HG03521 (cell line): ENCODE results near the gene ROBO2.
"Not testable (repeated sequence)": the region's sequence is repeated elsewhere in the genome, so short reads cannot be mapped to it uniquely, and the experiment has no call there.

Experiments
- ATAC-seq: cut with Tn5 transposase; IDR thresholded peaks from one replicate; pipeline ENCODE4 v1.9.1; 2021; ENCODE audit warnings: mild to moderate bottlenecking, moderate library complexity; ENCODE audit not compliant: unreplicated experiment

The ROBO2 gene

GRCh38 chr3:77404871-77405270, 365.0 kb downstream of the ROBO2 start:
- no peak for ATAC-seq

GRCh38 chr3:77407441-77407840, 367.5 kb downstream of the ROBO2 start:
- no peak for ATAC-seq

DNA sequence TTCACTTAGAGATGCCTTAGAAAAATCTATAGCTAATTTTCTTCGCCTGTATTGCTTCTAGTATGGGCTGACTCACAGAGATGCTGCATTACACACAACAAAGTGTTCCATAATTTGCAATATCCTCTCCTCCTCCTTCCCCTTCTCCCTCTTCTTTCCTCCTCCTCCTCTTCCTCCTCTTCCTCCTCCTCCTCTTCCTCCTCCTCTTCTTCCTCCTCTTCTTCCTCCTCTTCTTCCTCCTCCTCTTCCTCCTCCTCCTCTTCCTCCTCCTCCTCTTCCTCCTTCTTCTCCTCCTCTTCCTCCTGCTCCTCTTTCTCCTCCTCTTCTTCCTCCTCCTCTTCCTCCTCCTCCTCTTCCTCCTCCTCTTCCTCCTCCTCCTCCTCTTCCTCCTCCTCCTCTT, 370.4 kb downstream of the ROBO2 start:
- not testable (repeated sequence) for ATAC-seq

DNA sequence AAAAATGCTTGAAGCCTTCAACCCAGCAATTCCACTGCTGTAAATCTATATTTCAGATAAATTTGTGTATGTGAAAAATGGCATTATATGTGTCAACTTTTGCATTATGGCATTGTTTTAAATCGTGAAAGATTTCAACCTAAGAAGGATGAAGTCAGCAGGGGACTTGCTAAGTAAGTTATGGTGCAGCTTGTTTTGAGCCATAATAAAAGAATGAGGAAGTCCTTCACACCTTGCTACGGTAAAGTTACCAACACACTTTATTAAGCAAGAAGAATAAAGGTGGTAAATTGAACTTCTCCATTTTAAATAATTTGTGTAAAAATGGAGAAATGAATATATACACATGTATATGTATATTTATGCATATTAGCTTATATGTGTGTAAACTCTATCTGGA, 371.4 kb downstream of the ROBO2 start:
- ATAC-seq, result no peak

DNA sequence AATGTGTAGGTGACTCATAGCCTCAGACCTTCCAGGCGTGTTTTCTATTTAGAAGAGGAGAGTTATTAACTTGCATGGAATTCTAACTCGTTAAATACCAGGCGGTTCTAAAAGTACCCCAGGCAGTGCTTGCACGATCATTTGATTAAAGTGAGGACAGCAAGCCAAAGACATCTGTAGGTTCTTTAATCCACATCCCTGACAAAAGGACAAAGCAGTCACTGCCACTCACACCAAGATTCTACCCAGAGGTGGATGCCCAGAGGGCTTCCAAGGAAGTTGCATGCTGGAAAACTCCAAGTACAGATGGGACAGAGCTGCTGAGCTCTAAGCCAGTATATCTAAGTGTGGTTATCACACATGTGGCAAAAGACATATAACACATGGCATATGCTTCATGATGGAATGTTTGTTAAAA, 372.1 kb downstream of the ROBO2 start:
- ATAC-seq, result no peak

DNA sequence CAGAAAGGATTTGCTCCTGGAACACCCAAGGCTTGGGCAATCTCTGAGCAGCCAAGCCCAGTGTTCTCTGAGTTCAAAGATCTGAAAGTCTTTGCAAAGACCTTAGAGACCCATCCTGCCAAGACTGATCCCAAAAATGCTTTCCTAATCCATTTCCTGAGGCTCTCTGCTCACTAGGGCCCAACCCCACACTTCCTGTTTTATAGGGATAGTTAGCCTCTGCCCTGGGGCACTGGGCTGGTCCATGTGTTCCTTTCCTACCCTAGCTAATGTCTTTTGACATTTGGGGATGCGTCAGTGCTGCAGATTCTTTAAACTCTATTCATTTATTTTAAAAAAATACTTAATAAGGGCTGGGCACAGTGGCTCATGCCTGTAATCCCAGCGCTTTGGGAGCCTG, 372.7 kb downstream of the ROBO2 start:
- no peak for ATAC-seq

DNA sequence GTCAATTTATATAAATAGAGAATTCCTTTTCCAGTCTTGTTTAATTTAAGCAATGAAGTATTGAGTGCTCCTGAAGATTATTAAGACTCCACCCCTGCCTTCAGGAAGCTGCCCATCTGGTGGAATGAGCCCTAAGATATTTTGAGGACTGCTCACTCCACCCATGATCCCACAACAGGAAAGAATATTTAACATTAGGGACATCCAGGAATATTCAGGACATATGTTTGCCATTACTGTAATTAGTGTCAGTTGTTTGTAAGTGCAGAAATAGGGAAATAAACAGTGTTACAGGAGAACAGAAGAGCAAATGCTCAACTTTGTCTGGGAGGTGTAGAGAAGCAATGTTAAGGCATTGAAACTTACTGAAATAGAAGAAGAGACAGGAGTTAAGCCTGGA, 375.0 kb downstream of the ROBO2 start:
- ATAC-seq, result no peak

DNA sequence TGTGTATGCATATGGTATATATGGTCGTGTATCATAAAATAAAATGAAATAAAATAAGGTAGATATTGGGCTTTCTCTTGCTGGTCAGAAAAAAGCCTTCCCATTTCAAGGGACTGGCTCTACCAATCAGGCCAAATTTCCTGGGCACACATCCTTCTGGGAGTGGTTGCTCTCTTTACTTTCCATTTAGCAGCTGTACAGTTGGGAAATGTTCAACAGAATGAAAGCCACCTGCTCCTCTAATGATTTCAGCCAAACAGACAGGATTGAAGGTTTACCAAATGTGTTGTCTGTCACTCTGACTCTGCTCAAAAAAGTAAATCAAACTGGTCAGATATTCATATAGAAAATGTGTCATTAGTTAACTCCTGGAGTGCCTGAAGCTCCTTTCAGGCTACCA, 380.4 kb downstream of the ROBO2 start:
- no peak for ATAC-seq

GRCh38 chr3:77421916-77422315, 382.0 kb downstream of the ROBO2 start:
- no peak for ATAC-seq

DNA sequence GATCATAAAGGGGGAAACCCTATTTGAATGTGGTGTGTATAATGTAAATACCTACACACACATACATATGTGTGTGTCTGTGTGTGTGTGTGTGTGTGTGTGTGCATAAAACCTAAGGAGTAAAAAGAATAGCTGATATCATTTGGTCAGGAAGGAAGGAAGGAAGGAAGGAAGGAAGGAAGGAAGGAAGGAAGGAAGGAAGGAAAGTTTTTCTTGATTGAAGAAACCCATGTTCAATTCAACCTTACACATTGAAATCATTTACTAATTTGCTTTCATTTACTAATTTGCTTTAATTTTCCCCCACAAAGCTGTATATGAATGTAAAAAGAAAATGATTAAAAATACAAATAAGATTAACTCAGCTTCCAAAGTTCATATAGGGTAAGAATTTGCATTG, 386.6 kb downstream of the ROBO2 start:
- no peak for ATAC-seq

DNA sequence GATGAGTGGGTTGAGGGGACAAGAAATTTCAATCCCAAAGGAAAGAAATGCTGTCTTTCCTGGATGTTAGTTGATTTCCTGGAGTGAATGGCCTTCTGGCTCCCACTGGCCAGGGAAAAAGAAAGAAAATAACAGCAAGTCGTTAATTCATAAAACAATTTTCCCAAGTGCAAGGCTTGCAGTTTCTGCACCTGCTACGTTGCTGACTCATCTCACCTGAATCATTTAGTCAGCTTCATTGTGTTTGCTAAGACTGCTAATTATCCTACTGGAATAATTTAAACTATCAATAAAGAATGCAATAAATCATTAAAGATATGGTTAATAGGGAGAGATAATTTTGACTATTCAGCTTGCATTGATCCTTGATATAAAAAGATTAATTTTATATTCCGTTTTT, 387.6 kb downstream of the ROBO2 start:
- no peak for ATAC-seq

DNA sequence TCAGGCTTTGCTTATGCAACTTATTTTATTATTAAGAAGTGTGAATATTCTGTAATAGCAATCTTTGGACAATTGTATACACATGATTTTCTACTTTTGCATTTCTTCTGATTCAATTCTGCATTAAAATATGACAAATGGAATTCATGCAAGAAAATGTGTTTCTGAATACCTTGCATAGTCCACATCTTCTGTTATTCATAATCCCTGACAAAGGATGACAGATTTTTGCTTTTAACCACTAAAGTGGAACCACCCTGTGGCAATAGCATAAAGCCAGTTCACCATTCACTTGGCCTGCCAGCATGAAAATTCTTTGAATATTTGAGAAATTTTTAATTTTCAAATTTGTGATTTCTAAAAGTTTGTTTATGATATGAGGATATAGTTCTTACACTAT, 397.0 kb downstream of the ROBO2 start:
- no peak for ATAC-seq

- no peak for ATAC-seq
Observed at GRCh38 chr3:77446084-77446483, 406.2 kb downstream of the ROBO2 start.

GRCh38 chr3:77446761-77447160, 406.9 kb downstream of the ROBO2 start:
- ATAC-seq, result no peak

- no peak for ATAC-seq
Observed at GRCh38 chr3:77449459-77450350, 409.8 kb downstream of the ROBO2 start.

DNA sequence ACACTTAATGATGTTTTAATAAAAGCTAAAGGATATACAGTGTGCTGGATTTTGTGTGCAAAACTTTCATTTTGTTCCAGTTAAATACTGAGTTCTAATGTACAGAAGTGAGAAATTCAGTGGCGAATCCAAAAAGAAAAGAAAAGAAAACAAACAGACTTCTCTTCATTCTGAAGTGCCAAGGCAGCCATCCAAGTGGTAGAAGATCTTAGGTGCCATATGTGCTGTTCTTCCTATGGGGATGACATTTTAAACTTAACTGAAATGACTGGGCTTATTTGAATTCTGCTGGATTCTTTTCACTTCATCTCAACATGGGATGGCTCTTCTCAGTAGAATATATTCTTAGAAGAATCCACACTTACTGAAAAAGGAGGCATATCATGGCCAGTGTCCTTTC, 416.5 kb downstream of the ROBO2 start:
- no peak for ATAC-seq

- no peak for ATAC-seq
Observed at GRCh38 chr3:77456906-77457305, 417.0 kb downstream of the ROBO2 start.

DNA sequence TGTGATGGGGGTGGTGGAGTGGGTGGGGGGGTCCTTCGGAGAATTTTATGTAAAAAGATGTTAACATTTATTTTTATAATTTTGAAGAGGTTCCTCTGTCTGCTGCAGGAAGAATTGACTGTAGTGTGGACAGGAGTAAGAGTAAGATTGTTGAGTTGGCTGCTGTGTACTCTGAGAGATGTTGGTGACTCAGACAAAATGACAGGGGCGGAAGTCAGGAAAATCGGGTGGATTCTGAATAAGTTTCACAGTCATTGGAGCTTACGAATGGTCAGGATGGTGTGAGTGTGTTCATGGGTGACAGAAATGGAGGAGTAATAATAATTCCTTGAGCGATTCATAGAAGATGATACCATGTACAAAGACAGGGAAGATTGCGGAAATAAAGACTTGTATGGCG, 420.0 kb downstream of the ROBO2 start:
- no peak for ATAC-seq

DNA sequence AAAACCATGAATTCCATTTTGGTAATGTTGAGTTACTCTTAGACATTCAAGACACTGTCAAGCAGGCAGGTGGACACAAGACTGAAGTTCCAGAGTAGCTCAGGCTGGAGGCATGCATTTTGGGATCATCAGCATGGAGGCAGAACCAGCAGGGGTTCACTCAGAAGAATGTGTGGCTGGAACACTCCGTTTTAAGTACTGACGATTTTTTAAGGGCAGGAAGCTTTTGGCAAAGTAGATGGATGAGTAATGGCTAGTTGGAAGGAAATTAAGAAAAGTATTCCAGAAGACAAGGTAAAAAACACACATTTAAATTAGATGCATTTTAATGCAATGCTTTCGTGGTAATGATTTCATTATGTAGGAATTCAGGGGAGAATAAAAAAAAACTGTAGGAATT, 420.4 kb downstream of the ROBO2 start:
- ATAC-seq, result no peak

- no peak for ATAC-seq
Observed at GRCh38 chr3:77462951-77463350, 423.1 kb downstream of the ROBO2 start.

- no peak for ATAC-seq
Observed at GRCh38 chr3:77464111-77464688, 424.3 kb downstream of the ROBO2 start.

GRCh38 chr3:77466562-77467115, 426.7 kb downstream of the ROBO2 start:
- ATAC-seq, result no peak
